NB4 (cell line): ENCODE measurements around the gene SLC4A2.

Source experiments
- CTCF ChIP-seq: IDR thresholded peaks from one replicate; pipeline ENCODE4 v1.5.1; 2012; ENCODE audit warnings: low read depth, low read length
- MYC ChIP-seq: IDR thresholded peaks from 2 replicates; pipeline ENCODE4 v1.6.1; 2011; ENCODE audit warnings: low read depth, low read length
- POLR2A ChIP-seq: IDR thresholded peaks from 2 replicates; pipeline ENCODE4 v1.6.1; 2011; ENCODE audit warnings: mild to moderate bottlenecking; ENCODE audit not compliant: insufficient read length; ENCODE audit errors: extremely low read depth

- TF ChIP-seq POLR2A (no peak), CTCF (no peak), MYC (no peak)
Measured at GRCh38 chr7:151085329-151085690, 25.9 kb downstream of the SLC4A2 start.
